Body of pancreas (tissue), 4 donors: ENCODE results near the gene GLIS2. TPM values are rescaled to one million over a fixed set of nuclear protein-coding genes. Genes with fewer than 3 reads are reported as not detected.

ENCODE experiments used
- ATAC-seq: fragments of 150-250 bp; one replicate; pipeline ENCODE4 v1.9.1; 2016
- DNase-seq, 4 donors: peaks; one replicate each; pipeline ENCODE4 v3.0.0-alpha.2; 2019
- H3K27ac ChIP-seq, 4 donors: fragments of 200-600 bp; sonication (generic); 1 replicate in 3 of 4; 2 replicates in 1 of 4; pipeline versions ENCODE4 v1.5.1 to v1.6.1; 2016 to 2019; ENCODE audit warnings: mild to moderate bottlenecking in 1 of 4, mixed read lengths in 1 of 4, moderate library complexity in 1 of 4
- H3K27me3 ChIP-seq, 2 donors: fragments of 200-600 bp; sonication (generic); one replicate each; pipeline ENCODE4 v1.6.0; 2016; ENCODE audit warnings: mild to moderate bottlenecking in 1 of 2
- H3K36me3 ChIP-seq, 2 donors: fragments of 200-600 bp; sonication (generic); replicated peaks in 1 of 2; 2 replicates each; pipeline ENCODE4 v1.5.1; 2016; ENCODE audit warnings: low read depth in 2 of 2; ENCODE audit not compliant: insufficient read depth in 1 of 2
- H3K4me1 ChIP-seq: fragments of 200-600 bp; sonication (generic); one replicate; pipeline ENCODE4 v1.6.0; 2016
- H3K4me3 ChIP-seq, 2 donors: fragments of 200-600 bp; sonication (generic); 1 replicate in 1 of 2; 2 replicates in 1 of 2; pipeline ENCODE4 v1.5.1; 2016 to 2019
- H3K9me3 ChIP-seq, 3 donors: fragments of 200-600 bp; sonication (generic); 1 replicate in 2 of 3; 2 replicates in 1 of 3; pipeline ENCODE4 v1.5.1; 2016
- CTCF ChIP-seq, 7 experiments: fragments of 450-650 bp in 4 of 7; fragments of 200-600 bp in 3 of 7; sonication (generic) in 3 of 7; IDR thresholded peaks; one replicate each; pipeline ENCODE4 v1.5.1; 2016 to 2019; ENCODE audit warnings: antibody characterized with exemption in 7 of 7
- POLR2A ChIP-seq, 3 donors: fragments of 450-650 bp; IDR thresholded peaks; one replicate each; pipeline ENCODE4 v1.6.1; 2016; ENCODE audit warnings: antibody characterized with exemption in 3 of 3, mild to moderate bottlenecking in 2 of 3
- WGBS, 2 donors: methylation state at CpG; one replicate each; pipeline ENCODE4 v1.1.5; 2017; 5-methylcytosine and 5-hydroxymethylcytosine counted together
- intact Hi-C: fragments of 100-400 bp; cut with DNase I; formaldehyde crosslinking; loops from one replicate; pipeline ENCODE4 v1.15.1; 2023
- total RNA-seq, 2 donors: library from RNA; depleted of rRNA; stranded (reverse); fragments of >200 nt; gene quantifications; one replicate each; pipeline ENCODE4 v1.1.0, GENCODE V29; 2016

Gene GLIS2
- total RNA-seq, 2 donors from 2014 or later = 6.0 to 6.3 TPM

GRCh38 chr16:4301177-4301576 is 14.7 kb upstream of the GLIS2 start:
- 91 to 92% methylated on average over 4 of the region's 4 CpGs for WGBS, 2 donors
- Histone ChIP-seq H3K9me3 (no peaks in the 10 kb centered on the region), H3K27me3 (no peaks in the 10 kb centered on the region), H3K4me1 (no peaks in the 10 kb centered on the region), H3K27ac (no peak overlapping the region), H3K4me3 (no peak overlapping the region), H3K36me3 (no peaks in the 10 kb centered on the region)
- TF ChIP-seq POLR2A (IDR thresholded peaks at IDR 0.05) = no peak
- TF ChIP-seq CTCF (IDR thresholded peaks at IDR 0.05) = no peak
- no peak for DNase-seq
- intact Hi-C loops = no loop called here
- no peak for ATAC-seq

- no peak overlapping the region for H3K4me3 ChIP-seq
- H3K36me3 ChIP-seq = no peaks in the 10 kb centered on the region
- WGBS, 2 donors = 92 to 94% methylated on average over 6 of the region's 6 CpGs
- intact Hi-C loops = no loop called here
- ATAC-seq = no peak
- H3K27ac ChIP-seq = no peak overlapping the region
- H3K27me3 ChIP-seq = no peaks in the 10 kb centered on the region
- TF ChIP-seq CTCF (IDR thresholded peaks at IDR 0.05) = no peak
- TF ChIP-seq POLR2A (IDR thresholded peaks at IDR 0.05) = no peak
- DNase-seq = no peak
- no peaks in the 10 kb centered on the region for H3K9me3 ChIP-seq
- peaks cover 4% of the 10 kb centered on the region for H3K4me1 ChIP-seq
Observed at GRCh38 chr16:4301968-4302367, 13.9 kb upstream of the GLIS2 start.

GRCh38 chr16:4303973-4304372 is 11.9 kb upstream of the GLIS2 start:
- intact Hi-C loops = no loop called here
- Histone ChIP-seq H3K4me1 (peaks cover 22% of the 10 kb centered on the region), H3K27me3 (no peaks in the 10 kb centered on the region), H3K27ac (no peak overlapping the region), H3K36me3 (no peaks in the 10 kb centered on the region), H3K4me3 (no peak overlapping the region), H3K9me3 (no peaks in the 10 kb centered on the region)
- ATAC-seq = no peak
- 79 to 81% methylated on average over 13 of the region's 13 CpGs for WGBS, 2 donors
- no peak for TF ChIP-seq CTCF (IDR thresholded peaks at IDR 0.05)
- no peak for TF ChIP-seq POLR2A (IDR thresholded peaks at IDR 0.05)
- no peak for DNase-seq

- intact Hi-C loops = no loop called here
- Histone ChIP-seq H3K4me1 (peaks cover 34% of the 10 kb centered on the region), H3K4me3 (no peak overlapping the region), H3K27ac (peak overlapping the region; percentile 27 to 86 (median 75)), H3K9me3 (no peaks in the 10 kb centered on the region), H3K27me3 (no peaks in the 10 kb centered on the region), H3K36me3 (no peaks in the 10 kb centered on the region)
- ATAC-seq (no peak), DNase-seq (no peak)
- 53 to 64% methylated on average over 9 to 16 of the region's 16 CpGs for WGBS, 2 donors
- TF ChIP-seq POLR2A (IDR thresholded peaks at IDR 0.05) (no peak), CTCF (IDR thresholded peaks at IDR 0.05) (no peak)
Observed at GRCh38 chr16:4306470-4307214, 9.2 kb upstream of the GLIS2 start.
